Nephron progenitor cell (in vitro differentiated cells): ENCODE measurements around the gene ABR.

ENCODE experiments used
- DNase-seq: peaks from one replicate; pipeline ENCODE4 v3.0.0; 2021
- H3K27ac Mint-ChIP-seq: 2 replicates; pipeline ENCODE4 v1.8.0; 2021; ENCODE audit warnings: mild to moderate bottlenecking, moderate library complexity, mixed read lengths
- H3K27me3 Mint-ChIP-seq: 2 replicates; pipeline ENCODE4 v1.8.0; 2021; ENCODE audit warnings: mild to moderate bottlenecking, low read depth, mixed read lengths; ENCODE audit not compliant: poor library complexity
- H3K36me3 Mint-ChIP-seq: 2 replicates; pipeline ENCODE4 v1.8.0; 2021; ENCODE audit warnings: low read depth, mixed read lengths
- H3K4me1 Mint-ChIP-seq: 2 replicates; pipeline ENCODE4 v1.8.0; 2021; ENCODE audit warnings: mixed read lengths
- H3K4me3 Mint-ChIP-seq: 2 replicates; pipeline ENCODE4 v1.8.0; 2021; ENCODE audit warnings: mild to moderate bottlenecking, moderate library complexity, mixed read lengths
- H3K9me3 Mint-ChIP-seq: 2 replicates; pipeline ENCODE4 v1.8.0; 2021; ENCODE audit warnings: mild to moderate bottlenecking, moderate library complexity, mixed read lengths
- TF ChIP-seq, protein P1 (sequence below): fragments of 200-600 bp; sonication (generic); IDR thresholded peaks from 2 replicates; pipeline ENCODE4 v1.5.0; 2021; ENCODE audit warnings: antibody characterized with exemption

ABR gene

DNA sequence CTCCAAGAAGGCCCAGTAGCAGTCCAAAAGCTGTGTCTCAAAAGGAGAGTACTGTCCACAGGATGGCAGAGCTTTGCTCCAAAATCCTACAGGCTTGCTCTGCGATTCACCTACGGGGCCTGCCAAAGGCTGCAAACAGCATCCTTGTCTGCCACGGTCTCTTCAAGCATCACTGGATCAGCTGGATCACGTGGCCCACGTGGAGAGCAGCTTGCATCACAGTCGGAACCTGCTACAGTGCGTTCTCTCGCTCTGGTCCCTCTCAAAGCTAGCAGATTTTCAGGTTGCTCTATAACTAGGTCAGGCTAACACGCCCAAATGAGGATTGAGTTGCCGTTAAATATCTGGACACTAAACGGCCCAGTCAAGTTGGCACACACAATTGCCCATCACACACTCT is 191.2 kb downstream of the ABR start:
- H3K27me3 Mint-ChIP-seq: peaks cover 19% of the 10 kb centered on the region
- TF ChIP-seq, protein P1, sequence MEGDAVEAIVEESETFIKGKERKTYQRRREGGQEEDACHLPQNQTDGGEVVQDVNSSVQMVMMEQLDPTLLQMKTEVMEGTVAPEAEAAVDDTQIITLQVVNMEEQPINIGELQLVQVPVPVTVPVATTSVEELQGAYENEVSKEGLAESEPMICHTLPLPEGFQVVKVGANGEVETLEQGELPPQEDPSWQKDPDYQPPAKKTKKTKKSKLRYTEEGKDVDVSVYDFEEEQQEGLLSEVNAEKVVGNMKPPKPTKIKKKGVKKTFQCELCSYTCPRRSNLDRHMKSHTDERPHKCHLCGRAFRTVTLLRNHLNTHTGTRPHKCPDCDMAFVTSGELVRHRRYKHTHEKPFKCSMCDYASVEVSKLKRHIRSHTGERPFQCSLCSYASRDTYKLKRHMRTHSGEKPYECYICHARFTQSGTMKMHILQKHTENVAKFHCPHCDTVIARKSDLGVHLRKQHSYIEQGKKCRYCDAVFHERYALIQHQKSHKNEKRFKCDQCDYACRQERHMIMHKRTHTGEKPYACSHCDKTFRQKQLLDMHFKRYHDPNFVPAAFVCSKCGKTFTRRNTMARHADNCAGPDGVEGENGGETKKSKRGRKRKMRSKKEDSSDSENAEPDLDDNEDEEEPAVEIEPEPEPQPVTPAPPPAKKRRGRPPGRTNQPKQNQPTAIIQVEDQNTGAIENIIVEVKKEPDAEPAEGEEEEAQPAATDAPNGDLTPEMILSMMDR: no peak
- H3K9me3 Mint-ChIP-seq: no peaks in the 10 kb centered on the region
- no peaks in the 10 kb centered on the region for H3K36me3 Mint-ChIP-seq
- H3K27ac Mint-ChIP-seq: no peak overlapping the region
- DNase-seq: no peak
- H3K4me3 Mint-ChIP-seq: no peak overlapping the region
- no peaks in the 10 kb centered on the region for H3K4me1 Mint-ChIP-seq

DNA sequence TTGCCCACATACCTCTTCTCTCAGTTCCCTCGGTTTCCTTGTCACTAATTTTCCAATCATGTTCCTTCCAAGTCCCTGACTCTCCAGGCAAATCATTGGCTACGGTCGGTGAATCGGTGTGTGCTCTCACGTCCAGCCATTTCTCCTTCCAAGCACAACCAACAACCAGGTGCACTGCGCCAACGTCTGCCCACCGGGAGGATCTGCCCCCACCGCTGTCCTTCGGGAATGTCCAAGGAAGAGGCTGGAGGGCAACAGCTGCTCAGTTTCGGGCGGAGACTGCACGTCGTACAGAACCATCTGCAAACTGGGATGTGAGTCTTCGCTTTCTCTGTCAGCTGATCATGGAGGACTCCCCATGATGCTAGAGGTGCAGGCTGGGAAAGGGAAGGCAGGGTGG is 191.8 kb downstream of the ABR start:
- DNase-seq: no peak
- Mint-ChIP-seq H3K4me1 (no peaks in the 10 kb centered on the region), H3K4me3 (no peak overlapping the region), H3K27me3 (peaks cover 19% of the 10 kb centered on the region), H3K36me3 (no peaks in the 10 kb centered on the region), H3K9me3 (no peaks in the 10 kb centered on the region), H3K27ac (peak overlapping the region; percentile 49)
- TF ChIP-seq, protein P1: no peak

DNA sequence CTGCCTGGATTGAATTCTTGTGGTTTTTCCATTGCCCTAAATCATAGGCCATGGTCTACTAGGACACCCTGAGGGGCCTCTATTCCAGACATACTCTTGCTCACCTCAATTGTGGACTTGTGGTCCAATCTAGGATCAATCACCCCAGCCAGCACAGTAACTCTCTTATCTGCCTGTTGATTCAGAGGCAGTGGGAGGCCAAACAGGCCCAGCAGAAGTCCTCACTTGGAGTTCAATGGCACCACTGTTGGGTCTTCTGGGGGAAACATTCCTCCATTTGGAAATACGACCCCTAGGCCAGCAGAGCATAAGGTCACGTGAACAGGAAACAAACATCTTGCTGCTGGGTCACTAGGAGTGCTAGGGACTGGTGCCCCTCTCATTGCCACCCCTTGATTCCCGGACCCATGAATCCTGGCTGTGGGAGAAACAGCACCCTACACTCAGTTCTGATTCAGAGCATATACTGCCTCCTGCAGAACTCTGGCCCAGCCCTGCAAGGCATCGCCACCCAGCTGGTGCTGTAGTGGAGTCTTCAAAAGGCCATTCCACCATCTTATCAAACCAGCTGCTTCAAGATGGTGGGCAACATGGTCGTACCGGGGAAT is 193.4 kb downstream of the ABR start:
- H3K27ac Mint-ChIP-seq: no peak overlapping the region
- H3K9me3 Mint-ChIP-seq: no peaks in the 10 kb centered on the region
- H3K36me3 Mint-ChIP-seq: no peaks in the 10 kb centered on the region
- H3K27me3 Mint-ChIP-seq: peaks cover 23% of the 10 kb centered on the region
- TF ChIP-seq, protein P1: no peak
- H3K4me1 Mint-ChIP-seq: peaks cover 6% of the 10 kb centered on the region
- no peak for DNase-seq
- no peak overlapping the region for H3K4me3 Mint-ChIP-seq

DNA sequence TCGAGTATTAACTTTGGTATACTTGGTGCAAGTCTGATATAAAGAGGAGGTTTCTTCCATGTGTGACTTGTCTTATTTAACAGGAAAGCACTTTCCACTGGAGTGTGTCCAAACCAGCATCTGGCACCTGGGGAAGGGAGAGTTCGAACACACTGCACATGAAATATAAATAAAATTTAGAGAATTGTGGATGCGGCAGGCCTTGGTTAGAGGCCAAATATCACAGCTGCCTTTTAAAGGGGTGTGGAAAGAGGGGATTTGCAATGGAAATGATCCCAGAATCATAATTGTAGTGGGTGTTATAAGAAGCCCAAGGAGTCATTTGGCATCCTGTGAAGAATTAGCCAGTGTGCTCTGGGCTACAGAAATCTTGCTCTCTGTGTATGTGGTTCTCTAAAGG is 195.9 kb downstream of the ABR start:
- no peak for DNase-seq
- peaks cover 11% of the 10 kb centered on the region for H3K27me3 Mint-ChIP-seq
- H3K27ac Mint-ChIP-seq: no peak overlapping the region
- H3K36me3 Mint-ChIP-seq: no peaks in the 10 kb centered on the region
- TF ChIP-seq, protein P1: no peak
- peaks cover 13% of the 10 kb centered on the region for H3K4me1 Mint-ChIP-seq
- no peaks in the 10 kb centered on the region for H3K9me3 Mint-ChIP-seq
- H3K4me3 Mint-ChIP-seq: no peak overlapping the region

DNA sequence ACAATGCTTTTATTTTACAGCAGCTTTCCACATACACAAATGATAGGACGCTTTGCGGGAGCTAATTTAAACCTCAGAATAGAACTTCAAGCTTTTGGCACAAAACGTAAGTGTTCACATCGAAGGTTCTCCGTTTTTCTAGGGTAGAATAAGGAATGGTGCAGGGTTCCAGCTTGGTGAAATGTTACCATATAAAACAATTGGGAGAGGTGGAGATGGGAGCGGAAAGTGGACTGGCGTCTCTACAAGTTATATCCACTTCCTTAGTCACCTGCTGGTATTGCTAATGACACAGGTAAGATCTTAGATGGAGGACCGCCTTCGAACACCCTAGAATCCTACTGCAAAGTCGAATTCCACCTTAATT is 198.5 kb downstream of the ABR start:
- Mint-ChIP-seq H3K9me3 (no peaks in the 10 kb centered on the region), H3K4me1 (peaks cover 34% of the 10 kb centered on the region), H3K27ac (no peak overlapping the region), H3K36me3 (no peaks in the 10 kb centered on the region), H3K27me3 (peaks cover 15% of the 10 kb centered on the region), H3K4me3 (peak overlapping the region; percentile 63)
- TF ChIP-seq, protein P1: no peak
- DNase-seq: no peak
